ENCODE data around the gene KRT84.
"Not testable (repeated sequence)": the region's sequence is repeated elsewhere in the genome, so short reads cannot be mapped to it uniquely, and the experiment has no call there.

Gene KRT84

GRCh38 chr12:52411815-52412214 lies 26.4 kb upstream of the KRT84 start:
- no peak for DNase-seq (ENCODE audit: low read depth in 2 of 2)

GRCh38 chr12:52410589-52411248 lies 25.3 kb upstream of the KRT84 start:
- DNase-seq (ENCODE audit: low read depth in 2 of 2) = not testable (repeated sequence)

GRCh38 chr12:52407918-52408317 lies 22.5 kb upstream of the KRT84 start:
- DNase-seq (ENCODE audit: low read depth in 2 of 2) = no peak

- DNase-seq (ENCODE audit: low read depth in 2 of 2) = no peak
These were observed 20.5 kb upstream of the KRT84 start, which contains the start of gene KRT82 for GRCh38 chr12:52405922-52406385. KRT82 (minus strand) TSS chr12:52406335; CDS start chr12:52406277, 58 bp downstream.

- DNase-seq (ENCODE audit: low read depth in 2 of 2) = no peak
These were observed 19.5 kb upstream of the KRT84 start for GRCh38 chr12:52404951-52405350.

GRCh38 chr12:52403561-52403960 lies 18.1 kb upstream of the KRT84 start:
- DNase-seq (ENCODE audit: low read depth in 2 of 2) = no peak

- DNase-seq (ENCODE audit: low read depth in 2 of 2) = no peak
These were observed 17.6 kb upstream of the KRT84 start for GRCh38 chr12:52402873-52403540.

GRCh38 chr12:52402377-52402776 lies 16.9 kb upstream of the KRT84 start:
- DNase-seq (ENCODE audit: low read depth in 2 of 2) = no peak

- no peak for DNase-seq (ENCODE audit: low read depth in 2 of 2)
These were observed 16.5 kb upstream of the KRT84 start for GRCh38 chr12:52401926-52402325.

- no peak for DNase-seq (ENCODE audit: low read depth in 2 of 2)
These were observed 16.1 kb upstream of the KRT84 start for GRCh38 chr12:52401526-52401925.

- no peak for DNase-seq (ENCODE audit: low read depth in 2 of 2)
These were observed 15.5 kb upstream of the KRT84 start for GRCh38 chr12:52400906-52401305.

GRCh38 chr12:52399756-52400155 lies 14.3 kb upstream of the KRT84 start:
- no peak for DNase-seq (ENCODE audit: low read depth in 2 of 2)

GRCh38 chr12:52398176-52398575 lies 12.7 kb upstream of the KRT84 start:
- DNase-seq (ENCODE audit: low read depth in 2 of 2) = no peak

GRCh38 chr12:52396656-52397055 lies 11.2 kb upstream of the KRT84 start:
- no peak for DNase-seq (ENCODE audit: low read depth in 2 of 2)

- no peak for DNase-seq (ENCODE audit: low read depth in 2 of 2)
These were observed 10.4 kb upstream of the KRT84 start for GRCh38 chr12:52395761-52396434.

GRCh38 chr12:52394836-52395405 lies 9.5 kb upstream of the KRT84 start:
- DNase-seq (ENCODE audit: low read depth in 2 of 2) = no peak

- no peak for DNase-seq (ENCODE audit: low read depth in 2 of 2)
These were observed 7.1 kb upstream of the KRT84 start for GRCh38 chr12:52392465-52393007.

- DNase-seq (ENCODE audit: low read depth in 2 of 2) = no peak
These were observed 6.2 kb upstream of the KRT84 start for GRCh38 chr12:52391618-52392002.

GRCh38 chr12:52390739-52391617 lies 5.5 kb upstream of the KRT84 start:
- no peak for DNase-seq (ENCODE audit: low read depth in 2 of 2)

- no peak for DNase-seq (ENCODE audit: low read depth in 2 of 2)
These were observed 4.1 kb upstream of the KRT84 start for GRCh38 chr12:52389313-52390207.

Data from stimulated activated CD4-positive, alpha-beta T cell treated with anti-CD3 and anti-CD28 coated beads, Interleukin-1b, Interleukin-23, amount 100 ng/mL, for 1 hour (primary cell).